GM23338 (cell line): ENCODE data around the gene SRGN. TPM values are rescaled to one million over a fixed set of nuclear protein-coding genes. Genes with fewer than 3 reads are reported as not detected.

ENCODE experiments used
- ATAC-seq: fragments of 200-7000 bp; cut with Tn5 transposase; 3 replicates; pipeline ENCODE4 v1.9.1; 2020
- DNase-seq: peaks from one replicate; pipeline ENCODE4 v3.0.0-alpha.2; 2015; ENCODE audit warnings: low spot score
- H2AFZ ChIP-seq: fragments of 200-600 bp; sonication (generic); 2 replicates; pipeline ENCODE4 v1.8.0; 2016; ENCODE audit warnings: antibody characterized with exemption, mild to moderate bottlenecking, moderate library complexity
- H3F3A ChIP-seq: fragments of 200-600 bp; sonication (generic); replicated peaks from 2 replicates; pipeline ENCODE4 v1.8.0; 2017; ENCODE audit warnings: antibody characterized with exemption, mixed run types, low read depth
- H3K27ac ChIP-seq: fragments of 200-600 bp; sonication (generic); 2 replicates; pipeline ENCODE4 v1.6.1; 2016; ENCODE audit warnings: low read depth
- H3K27me3 ChIP-seq: fragments of 200-600 bp; sonication (generic); 2 replicates; pipeline ENCODE4 v1.8.0; 2016; ENCODE audit warnings: mild to moderate bottlenecking, mixed run types, moderate library complexity; ENCODE audit not compliant: insufficient read depth
- H3K36me3 ChIP-seq: fragments of 200-600 bp; sonication (generic); 2 replicates; pipeline ENCODE4 v1.8.0; 2016; ENCODE audit warnings: mild to moderate bottlenecking; ENCODE audit not compliant: insufficient read depth
- H3K4me1 ChIP-seq: fragments of 200-600 bp; sonication (generic); 2 replicates; pipeline ENCODE4 v1.8.0; 2016; ENCODE audit warnings: mild to moderate bottlenecking, moderate library complexity; ENCODE audit not compliant: insufficient read depth
- H3K4me2 ChIP-seq: fragments of 200-600 bp; sonication (generic); 2 replicates; pipeline ENCODE4 v1.7.1; 2017; ENCODE audit warnings: mixed run types
- H3K4me3 ChIP-seq: fragments of 200-600 bp; sonication (generic); 2 replicates; pipeline ENCODE4 v1.6.1; 2016; ENCODE audit warnings: mixed run types
- H3K79me2 ChIP-seq: fragments of 200-600 bp; sonication (generic); replicated peaks from 2 replicates; pipeline ENCODE4 v1.8.0; 2017; ENCODE audit warnings: mild to moderate bottlenecking; ENCODE audit not compliant: insufficient read depth
- H3K9me2 ChIP-seq: fragments of 200-600 bp; sonication (generic); 2 replicates; pipeline ENCODE4 v1.8.0; 2017; ENCODE audit not compliant: insufficient read depth
- H4K20me1 ChIP-seq: fragments of 200-600 bp; sonication (generic); replicated peaks from 2 replicates; pipeline ENCODE4 v1.8.0; 2017; ENCODE audit warnings: mild to moderate bottlenecking; ENCODE audit not compliant: insufficient read depth
- H3K27ac Mint-ChIP-seq: 2 replicates; pipeline ENCODE4 v1.8.0; 2020; ENCODE audit warnings: inconsistent platforms, mild to moderate bottlenecking, moderate library complexity, mixed read lengths
- H3K27me3 Mint-ChIP-seq: 3 replicates; pipeline ENCODE4 v1.8.0; 2022; ENCODE audit warnings: low read depth, mild to moderate bottlenecking, moderate library complexity, mixed read lengths, inconsistent platforms; ENCODE audit not compliant: insufficient read depth, poor library complexity
- H3K36me3 Mint-ChIP-seq: 3 replicates; pipeline ENCODE4 v1.8.0; 2021; ENCODE audit warnings: low read depth, mild to moderate bottlenecking, inconsistent platforms, moderate library complexity, mixed read lengths
- H3K4me1 Mint-ChIP-seq: 3 replicates; pipeline ENCODE4 v1.8.0; 2020; ENCODE audit warnings: mild to moderate bottlenecking, inconsistent platforms, mixed read lengths
- H3K4me3 Mint-ChIP-seq: 3 replicates; pipeline ENCODE4 v1.8.0; 2021; ENCODE audit warnings: moderate library complexity, mild to moderate bottlenecking, inconsistent platforms, mixed read lengths
- H3K9me3 Mint-ChIP-seq: 3 replicates; pipeline ENCODE4 v1.8.0; 2020; ENCODE audit warnings: moderate library complexity, mild to moderate bottlenecking, inconsistent platforms, mixed read lengths
- CREB1 ChIP-seq: fragments of 250-450 bp; sonication (Bioruptor Pico); IDR thresholded peaks from 2 replicates; pipeline ENCODE4 v1.5.0; 2020; ENCODE audit warnings: low read depth, mild to moderate bottlenecking, moderate library complexity
- EZH2 ChIP-seq: fragments of 200-600 bp; sonication (generic); IDR thresholded peaks from one replicate; pipeline ENCODE4 v1.8.0; 2017; ENCODE audit warnings: antibody characterized with exemption, mild to moderate bottlenecking, low read depth; ENCODE audit not compliant: unreplicated experiment
- EZH2phosphoT487 ChIP-seq: fragments of 200-600 bp; sonication (generic); IDR thresholded peaks from one replicate; pipeline ENCODE4 v1.8.1; 2018; ENCODE audit warnings: antibody characterized with exemption; ENCODE audit not compliant: unreplicated experiment
- JUNB ChIP-seq: IDR thresholded peaks from one replicate; pipeline ENCODE4 v1.6.1; 2016; ENCODE audit warnings: antibody characterized with exemption; ENCODE audit not compliant: unreplicated experiment
- NANOG ChIP-seq: IDR thresholded peaks from 2 replicates; pipeline ENCODE4 v1.6.1; 2016; ENCODE audit warnings: antibody characterized with exemption, borderline replicate concordance
- POLR2AphosphoS5 ChIP-seq: IDR thresholded peaks from 2 replicates; pipeline ENCODE4 v1.6.1; 2016; ENCODE audit warnings: antibody characterized with exemption, low read depth
- REST ChIP-seq: IDR thresholded peaks from one replicate; pipeline ENCODE4 v1.6.1; 2018; ENCODE audit warnings: antibody characterized with exemption; ENCODE audit not compliant: unreplicated experiment
- STAT1 ChIP-seq: IDR thresholded peaks from one replicate; pipeline ENCODE4 v1.6.1; 2016; ENCODE audit warnings: antibody characterized with exemption; ENCODE audit not compliant: unreplicated experiment
- ZNF114 ChIP-seq: fragments of 250-450 bp; sonication (Bioruptor Pico); IDR thresholded peaks from 2 replicates; pipeline ENCODE4 v1.5.0; 2020; ENCODE audit warnings: mild to moderate bottlenecking, moderate library complexity
- ZNF331 ChIP-seq: fragments of 250-450 bp; sonication (Bioruptor Pico); IDR thresholded peaks from 2 replicates; pipeline ENCODE4 v1.5.0; 2020; ENCODE audit warnings: low read depth, mild to moderate bottlenecking, moderate library complexity
- polyA plus RNA-seq: library from polyadenylated mRNA; unstranded; fragments of >200 nt; fragmentation: Nextera tagmentation; extraction: Ambion mirVana; gene quantifications from 2 replicates; pipeline ENCODE4 v1.2.1, GENCODE V29; 2016
- total RNA-seq: library from RNA; depleted of rRNA; stranded (reverse); fragments of >200 nt; shearing (Covaris generic); gene quantifications from 2 replicates; pipeline ENCODE4 v1.2.3, GENCODE V29; 2014
- TF ChIP-seq, protein P1 (sequence below), 2 experiments: fragments of 200-600 bp in 1 of 2; sonication (generic) in 1 of 2; conservative IDR thresholded peaks; 2 replicates each; pipeline versions ENCODE4 v1.5.1 to v1.6.1; 2016 to 2017; ENCODE audit warnings: antibody characterized with exemption in 2 of 2, low read depth in 2 of 2, mild to moderate bottlenecking in 2 of 2, moderate library complexity in 1 of 2
- TF ChIP-seq, protein P2 (sequence below): fragments of 250-450 bp; sonication (Bioruptor Pico); IDR thresholded peaks from 2 replicates; pipeline ENCODE4 v1.5.0; 2020; ENCODE audit warnings: mild to moderate bottlenecking, moderate library complexity

Gene SRGN
- total and polyA plus RNA-seq, 2 experiments from 2014 or later, result not detected

- Histone ChIP-seq H3K4me3 (no peak overlapping the region), H3K36me3 (no peaks in the 10 kb centered on the region), H2AFZ (no peak overlapping the region), H3K27ac (no peak overlapping the region), H3K9me2 (no peaks in the 10 kb centered on the region), H3K4me1 (no peaks in the 10 kb centered on the region), H3K27me3 (no peaks in the 10 kb centered on the region), H4K20me1 (peaks cover 24% of the 10 kb centered on the region), H3K79me2 (peaks cover 69% of the 10 kb centered on the region), H3F3A (no peaks in the 10 kb centered on the region), H3K4me2 (no peak overlapping the region)
- Mint-ChIP-seq H3K27ac (no peak overlapping the region), H3K4me3 (no peak overlapping the region), H3K9me3 (no peaks in the 10 kb centered on the region), H3K27me3 (no peaks in the 10 kb centered on the region), H3K4me1 (no peaks in the 10 kb centered on the region), H3K36me3 (no peaks in the 10 kb centered on the region)
- DNase-seq, result no peak
- ATAC-seq, result no peak
- TF ChIP-seq EZH2phosphoT487 (no peak), EZH2 (no peak), NANOG (no peak)
Measured at GRCh38 chr10:69145329-69145728, 57.4 kb downstream of the SRGN start.

GRCh38 chr10:69145864-69146263 lies 58.0 kb downstream of the SRGN start:
- no peaks in the 10 kb centered on the region for H3K36me3 Mint-ChIP-seq
- H3K27ac Mint-ChIP-seq, result no peak overlapping the region
- H4K20me1 ChIP-seq, result peaks cover 21% of the 10 kb centered on the region
- H3K4me2 ChIP-seq, result no peak overlapping the region
- no peaks in the 10 kb centered on the region for H3K27me3 ChIP-seq
- ATAC-seq (no peak), DNase-seq (no peak)
- H3K4me3 ChIP-seq, result no peak overlapping the region
- no peaks in the 10 kb centered on the region for H3K36me3 ChIP-seq
- no peak overlapping the region for H2AFZ ChIP-seq
- H3K79me2 ChIP-seq, result peaks cover 65% of the 10 kb centered on the region
- no peaks in the 10 kb centered on the region for H3F3A ChIP-seq
- no peaks in the 10 kb centered on the region for H3K4me1 Mint-ChIP-seq
- H3K4me1 ChIP-seq, result no peaks in the 10 kb centered on the region
- no peaks in the 10 kb centered on the region for H3K9me3 Mint-ChIP-seq
- no peaks in the 10 kb centered on the region for H3K9me2 ChIP-seq
- no peak overlapping the region for H3K27ac ChIP-seq
- no peaks in the 10 kb centered on the region for H3K27me3 Mint-ChIP-seq
- no peak overlapping the region for H3K4me3 Mint-ChIP-seq
- TF ChIP-seq NANOG (no peak), POLR2AphosphoS5 (no peak), JUNB (no peak), ZNF331 (CRISPR knock-in tag) (no peak), EZH2 (no peak), EZH2phosphoT487 (no peak), REST (no peak), ZNF114 (CRISPR knock-in tag) (no peak), CREB1 (CRISPR knock-in tag) (no peak), STAT1 (no peak)
- TF ChIP-seq, protein P1, sequence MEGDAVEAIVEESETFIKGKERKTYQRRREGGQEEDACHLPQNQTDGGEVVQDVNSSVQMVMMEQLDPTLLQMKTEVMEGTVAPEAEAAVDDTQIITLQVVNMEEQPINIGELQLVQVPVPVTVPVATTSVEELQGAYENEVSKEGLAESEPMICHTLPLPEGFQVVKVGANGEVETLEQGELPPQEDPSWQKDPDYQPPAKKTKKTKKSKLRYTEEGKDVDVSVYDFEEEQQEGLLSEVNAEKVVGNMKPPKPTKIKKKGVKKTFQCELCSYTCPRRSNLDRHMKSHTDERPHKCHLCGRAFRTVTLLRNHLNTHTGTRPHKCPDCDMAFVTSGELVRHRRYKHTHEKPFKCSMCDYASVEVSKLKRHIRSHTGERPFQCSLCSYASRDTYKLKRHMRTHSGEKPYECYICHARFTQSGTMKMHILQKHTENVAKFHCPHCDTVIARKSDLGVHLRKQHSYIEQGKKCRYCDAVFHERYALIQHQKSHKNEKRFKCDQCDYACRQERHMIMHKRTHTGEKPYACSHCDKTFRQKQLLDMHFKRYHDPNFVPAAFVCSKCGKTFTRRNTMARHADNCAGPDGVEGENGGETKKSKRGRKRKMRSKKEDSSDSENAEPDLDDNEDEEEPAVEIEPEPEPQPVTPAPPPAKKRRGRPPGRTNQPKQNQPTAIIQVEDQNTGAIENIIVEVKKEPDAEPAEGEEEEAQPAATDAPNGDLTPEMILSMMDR (conservative IDR thresholded peaks at IDR 0.05; ENCODE audit: low read depth in 2 of 2), result no peak
- TF ChIP-seq, protein P2, sequence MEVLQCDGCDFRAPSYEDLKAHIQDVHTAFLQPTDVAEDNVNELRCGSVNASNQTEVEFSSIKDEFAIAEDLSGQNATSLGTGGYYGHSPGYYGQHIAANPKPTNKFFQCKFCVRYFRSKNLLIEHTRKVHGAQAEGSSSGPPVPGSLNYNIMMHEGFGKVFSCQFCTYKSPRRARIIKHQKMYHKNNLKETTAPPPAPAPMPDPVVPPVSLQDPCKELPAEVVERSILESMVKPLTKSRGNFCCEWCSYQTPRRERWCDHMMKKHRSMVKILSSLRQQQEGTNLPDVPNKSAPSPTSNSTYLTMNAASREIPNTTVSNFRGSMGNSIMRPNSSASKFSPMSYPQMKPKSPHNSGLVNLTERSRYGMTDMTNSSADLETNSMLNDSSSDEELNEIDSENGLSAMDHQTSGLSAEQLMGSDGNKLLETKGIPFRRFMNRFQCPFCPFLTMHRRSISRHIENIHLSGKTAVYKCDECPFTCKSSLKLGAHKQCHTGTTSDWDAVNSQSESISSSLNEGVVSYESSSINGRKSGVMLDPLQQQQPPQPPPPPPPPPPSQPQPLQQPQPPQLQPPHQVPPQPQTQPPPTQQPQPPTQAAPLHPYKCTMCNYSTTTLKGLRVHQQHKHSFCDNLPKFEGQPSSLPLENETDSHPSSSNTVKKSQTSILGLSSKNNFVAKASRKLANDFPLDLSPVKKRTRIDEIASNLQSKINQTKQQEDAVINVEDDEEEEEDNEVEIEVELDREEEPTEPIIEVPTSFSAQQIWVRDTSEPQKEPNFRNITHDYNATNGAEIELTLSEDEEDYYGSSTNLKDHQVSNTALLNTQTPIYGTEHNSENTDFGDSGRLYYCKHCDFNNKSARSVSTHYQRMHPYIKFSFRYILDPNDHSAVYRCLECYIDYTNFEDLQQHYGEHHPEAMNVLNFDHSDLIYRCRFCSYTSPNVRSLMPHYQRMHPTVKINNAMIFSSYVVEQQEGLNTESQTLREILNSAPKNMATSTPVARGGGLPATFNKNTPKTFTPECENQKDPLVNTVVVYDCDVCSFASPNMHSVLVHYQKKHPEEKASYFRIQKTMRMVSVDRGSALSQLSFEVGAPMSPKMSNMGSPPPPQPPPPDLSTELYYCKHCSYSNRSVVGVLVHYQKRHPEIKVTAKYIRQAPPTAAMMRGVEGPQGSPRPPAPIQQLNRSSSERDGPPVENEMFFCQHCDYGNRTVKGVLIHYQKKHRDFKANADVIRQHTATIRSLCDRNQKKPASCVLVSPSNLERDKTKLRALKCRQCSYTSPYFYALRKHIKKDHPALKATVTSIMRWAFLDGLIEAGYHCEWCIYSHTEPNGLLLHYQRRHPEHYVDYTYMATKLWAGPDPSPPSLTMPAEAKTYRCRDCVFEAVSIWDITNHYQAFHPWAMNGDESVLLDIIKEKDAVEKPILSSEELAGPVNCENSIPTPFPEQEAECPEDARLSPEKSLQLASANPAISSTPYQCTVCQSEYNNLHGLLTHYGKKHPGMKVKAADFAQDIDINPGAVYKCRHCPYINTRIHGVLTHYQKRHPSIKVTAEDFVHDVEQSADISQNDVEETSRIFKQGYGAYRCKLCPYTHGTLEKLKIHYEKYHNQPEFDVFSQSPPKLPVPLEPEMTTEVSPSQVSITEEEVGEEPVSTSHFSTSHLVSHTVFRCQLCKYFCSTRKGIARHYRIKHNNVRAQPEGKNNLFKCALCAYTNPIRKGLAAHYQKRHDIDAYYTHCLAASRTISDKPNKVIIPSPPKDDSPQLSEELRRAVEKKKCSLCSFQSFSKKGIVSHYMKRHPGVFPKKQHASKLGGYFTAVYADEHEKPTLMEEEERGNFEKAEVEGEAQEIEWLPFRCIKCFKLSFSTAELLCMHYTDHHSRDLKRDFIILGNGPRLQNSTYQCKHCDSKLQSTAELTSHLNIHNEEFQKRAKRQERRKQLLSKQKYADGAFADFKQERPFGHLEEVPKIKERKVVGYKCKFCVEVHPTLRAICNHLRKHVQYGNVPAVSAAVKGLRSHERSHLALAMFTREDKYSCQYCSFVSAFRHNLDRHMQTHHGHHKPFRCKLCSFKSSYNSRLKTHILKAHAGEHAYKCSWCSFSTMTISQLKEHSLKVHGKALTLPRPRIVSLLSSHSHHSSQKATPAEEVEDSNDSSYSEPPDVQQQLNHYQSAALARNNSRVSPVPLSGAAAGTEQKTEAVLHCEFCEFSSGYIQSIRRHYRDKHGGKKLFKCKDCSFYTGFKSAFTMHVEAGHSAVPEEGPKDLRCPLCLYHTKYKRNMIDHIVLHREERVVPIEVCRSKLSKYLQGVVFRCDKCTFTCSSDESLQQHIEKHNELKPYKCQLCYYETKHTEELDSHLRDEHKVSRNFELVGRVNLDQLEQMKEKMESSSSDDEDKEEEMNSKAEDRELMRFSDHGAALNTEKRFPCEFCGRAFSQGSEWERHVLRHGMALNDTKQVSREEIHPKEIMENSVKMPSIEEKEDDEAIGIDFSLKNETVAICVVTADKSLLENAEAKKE, result no peak
